Measurements from ENCODE around the gene HCRTR1.

GRCh38 chr1:31620631-31621497, 3.4 kb downstream of the HCRTR1 start:
- TF ChIP-seq CTCF (conservative IDR thresholded peaks at IDR 0.05) (no peak), ZFX (IDR thresholded peaks at IDR 0.05) (no peak)
